Fibroblast of the aortic adventitia (primary cell): Measurements from ENCODE around the gene FLT4. TPM values are rescaled to one million over a fixed set of nuclear protein-coding genes. Genes with fewer than 3 reads are reported as not detected.

ENCODE experiments used
- DNase-seq: peaks from one replicate; pipeline ENCODE4 v3.0.0-alpha.2; 2010; ENCODE audit warnings: low read depth
- H3K4me3 ChIP-seq: 2 replicates; pipeline ENCODE4 v1.5.1; 2011; ENCODE audit warnings: low read depth, mild to moderate bottlenecking, control low read depth, low read length, moderate library complexity
- CTCF ChIP-seq: IDR thresholded peaks from 2 replicates; pipeline ENCODE4 v1.5.1; 2011; ENCODE audit warnings: mild to moderate bottlenecking, low read length, control low read depth, inconsistent platforms; ENCODE audit not compliant: insufficient read depth
- total RNA-seq: library from RNA; depleted of rRNA; stranded (reverse); fragments of >200 nt; gene quantifications from 2 replicates; pipeline ENCODE4 v1.2.3, GENCODE V29; 2012; ENCODE audit warnings: low replicate concordance

FLT4 gene
- total RNA-seq, 1 donor: 0.09 TPM

- DNase-seq: no peak
- no peak overlapping the region for H3K4me3 ChIP-seq
These were observed 8.4 kb downstream of the FLT4 start for GRCh38 chr5:180640861-180641565.

GRCh38 chr5:180640611-180640860 lies 8.9 kb downstream of the FLT4 start:
- H3K4me3 ChIP-seq: no peak overlapping the region
- no peak for TF ChIP-seq CTCF
- DNase-seq: no peak

More at GRCh38 chr5:180640861-180641565, 8.4 kb downstream of the FLT4 start:
- no peak for TF ChIP-seq CTCF

GRCh38 chr5:180639741-180640610 lies 9.4 kb downstream of the FLT4 start:
- DNase-seq: no peak
- no peak overlapping the region for H3K4me3 ChIP-seq
- TF ChIP-seq CTCF: no peak

- no peak for DNase-seq
- TF ChIP-seq CTCF: no peak
- no peak overlapping the region for H3K4me3 ChIP-seq
These were observed 10.1 kb downstream of the FLT4 start for GRCh38 chr5:180639287-180639686.

GRCh38 chr5:180637962-180638680 lies 11.3 kb downstream of the FLT4 start:
- DNase-seq: no peak
- no peak for TF ChIP-seq CTCF
- no peak overlapping the region for H3K4me3 ChIP-seq

- no peak overlapping the region for H3K4me3 ChIP-seq
- no peak for TF ChIP-seq CTCF
- no peak for DNase-seq
These were observed 12.9 kb downstream of the FLT4 start for GRCh38 chr5:180636403-180637075.
